Loucy (cell line): Measurements from ENCODE around the gene NDUFA8.

ENCODE experiments used
- CTCF ChIP-seq: fragments of 200-600 bp; sonication (generic); conservative IDR thresholded peaks from 2 replicates; pipeline ENCODE4 v1.5.1; 2014; ENCODE audit warnings: mild to moderate bottlenecking, antibody characterized with exemption, low read length
- EZH2phosphoT487 ChIP-seq: fragments of 200-600 bp; IDR thresholded peaks from 2 replicates; pipeline ENCODE4 v1.6.1; 2018; ENCODE audit warnings: antibody characterized with exemption, mild to moderate bottlenecking, moderate library complexity, borderline replicate concordance

- TF ChIP-seq CTCF = no peak
- no peak for TF ChIP-seq EZH2phosphoT487
These were observed 44.9 kb upstream of the NDUFA8 start for GRCh38 chr9:122204491-122204890.
